Measurements from ENCODE around the gene BCL2L15. TPM values are rescaled to one million over a fixed set of nuclear protein-coding genes. Genes with fewer than 3 reads are reported as not detected.

The BCL2L15 gene
- total and polyA plus RNA-seq, 2 of the 13 experiments (the other 11 are each of a cell fraction or from before 2014, with no cell fraction given) = 0.03 to 0.27 TPM

- TF ChIP-seq CREBL2 (CRISPR knock-in tag; IDR thresholded peaks at IDR 0.05; ENCODE audit: borderline replicate concordance) = no peak
- peak; percentile 75; the same call in 1 of the 2 replicates for TF ChIP-seq ZNF317 (CRISPR knock-in tag; IDR thresholded peaks at IDR 0.05)
- no peak for TF ChIP-seq NFIB (CRISPR knock-in tag; IDR thresholded peaks at IDR 0.05; ENCODE audit: borderline replicate concordance)
- TF ChIP-seq TAF15 (IDR thresholded peaks at IDR 0.05; ENCODE audit: low read depth, low read length, poor library complexity, severe bottlenecking) = peak; percentile 37
- no peak for TF ChIP-seq FOXM1 (CRISPR knock-in tag; IDR thresholded peaks at IDR 0.05)
- peak; percentile 89 for TF ChIP-seq KAT7 (CRISPR knock-in tag; IDR thresholded peaks at IDR 0.05; ENCODE audit: borderline replicate concordance)
- peak; percentile 76; the same call in 1 of the 2 replicates for TF ChIP-seq ZNF788 (CRISPR knock-in tag; IDR thresholded peaks at IDR 0.05; ENCODE audit: borderline replicate concordance)
- no peak for TF ChIP-seq SMAD1 (CRISPR knock-in tag; IDR thresholded peaks at IDR 0.05; ENCODE audit: borderline replicate concordance, low read depth)
- TF ChIP-seq SIX1 (CRISPR knock-in tag; IDR thresholded peaks at IDR 0.05; ENCODE audit: borderline replicate concordance) = no peak
- TF ChIP-seq ZNF761 (CRISPR knock-in tag; conservative IDR thresholded peaks at IDR 0.05) = 0 out of 2 replicates have a peak, but pooled peaks have one; percentile 40
- TF ChIP-seq ZBED4 (CRISPR knock-in tag; IDR thresholded peaks at IDR 0.05; ENCODE audit: borderline replicate concordance) = no peak
- peak; percentile 47; the same call in 1 of the 2 replicates for TF ChIP-seq ZNF414 (CRISPR knock-in tag; IDR thresholded peaks at IDR 0.05)
- peak; percentile 68; the same call in 1 of the 2 replicates for TF ChIP-seq ZNF772 (CRISPR knock-in tag; IDR thresholded peaks at IDR 0.05)
- no peak for TF ChIP-seq MAFG (CRISPR knock-in tag; IDR thresholded peaks at IDR 0.05)
- TF ChIP-seq, protein P1, sequence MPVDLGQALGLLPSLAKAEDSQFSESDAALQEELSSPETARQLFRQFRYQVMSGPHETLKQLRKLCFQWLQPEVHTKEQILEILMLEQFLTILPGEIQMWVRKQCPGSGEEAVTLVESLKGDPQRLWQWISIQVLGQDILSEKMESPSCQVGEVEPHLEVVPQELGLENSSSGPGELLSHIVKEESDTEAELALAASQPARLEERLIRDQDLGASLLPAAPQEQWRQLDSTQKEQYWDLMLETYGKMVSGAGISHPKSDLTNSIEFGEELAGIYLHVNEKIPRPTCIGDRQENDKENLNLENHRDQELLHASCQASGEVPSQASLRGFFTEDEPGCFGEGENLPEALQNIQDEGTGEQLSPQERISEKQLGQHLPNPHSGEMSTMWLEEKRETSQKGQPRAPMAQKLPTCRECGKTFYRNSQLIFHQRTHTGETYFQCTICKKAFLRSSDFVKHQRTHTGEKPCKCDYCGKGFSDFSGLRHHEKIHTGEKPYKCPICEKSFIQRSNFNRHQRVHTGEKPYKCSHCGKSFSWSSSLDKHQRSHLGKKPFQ (CRISPR knock-in tag; IDR thresholded peaks at IDR 0.05; ENCODE audit: insufficient replicate concordance) = no peak
- TF ChIP-seq ZNF7 (CRISPR knock-in tag; IDR thresholded peaks at IDR 0.05) = no peak
- peak; percentile 82; the same call in 1 of the 2 replicates for TF ChIP-seq GZF1 (CRISPR knock-in tag; IDR thresholded peaks at IDR 0.05)
- peak; percentile 66; the same call in 1 of the 2 replicates for TF ChIP-seq SOX5 (CRISPR knock-in tag; IDR thresholded peaks at IDR 0.05; ENCODE audit: borderline replicate concordance)
- TF ChIP-seq, protein P2, sequence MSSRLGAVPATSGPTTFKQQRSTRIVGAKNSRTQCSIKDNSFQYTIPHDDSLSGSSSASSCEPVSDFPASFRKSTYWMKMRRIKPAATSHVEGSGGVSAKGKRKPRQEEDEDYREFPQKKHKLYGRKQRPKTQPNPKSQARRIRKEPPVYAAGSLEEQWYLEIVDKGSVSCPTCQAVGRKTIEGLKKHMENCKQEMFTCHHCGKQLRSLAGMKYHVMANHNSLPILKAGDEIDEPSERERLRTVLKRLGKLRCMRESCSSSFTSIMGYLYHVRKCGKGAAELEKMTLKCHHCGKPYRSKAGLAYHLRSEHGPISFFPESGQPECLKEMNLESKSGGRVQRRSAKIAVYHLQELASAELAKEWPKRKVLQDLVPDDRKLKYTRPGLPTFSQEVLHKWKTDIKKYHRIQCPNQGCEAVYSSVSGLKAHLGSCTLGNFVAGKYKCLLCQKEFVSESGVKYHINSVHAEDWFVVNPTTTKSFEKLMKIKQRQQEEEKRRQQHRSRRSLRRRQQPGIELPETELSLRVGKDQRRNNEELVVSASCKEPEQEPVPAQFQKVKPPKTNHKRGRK (CRISPR knock-in tag; IDR thresholded peaks at IDR 0.05) = peak; percentile 98; the same call in 1 of the 2 replicates
- TF ChIP-seq SRSF1 (optimal IDR thresholded peaks at IDR 0.05; ENCODE audit: low read depth, low read length) = peak; percentile 68
- TF ChIP-seq ZNF101 (CRISPR knock-in tag; IDR thresholded peaks at IDR 0.05; ENCODE audit: borderline replicate concordance, low read depth) = no peak
Measured at GRCh38 chr1:113904674-113905434, 17.5 kb upstream of the BCL2L15 start, which contains the start of the genes AP4B1 and DCLRE1B (continued).

Measured in HepG2 (cell line).